CD4-positive, alpha-beta T cell treated with Interleukin-12 subunit alpha and Interleukin-12 subunit beta, for 1 hour (primary cell): ENCODE results near the gene NOP58.
"Not testable (repeated sequence)": the region's sequence is repeated elsewhere in the genome, so short reads cannot be mapped to it uniquely, and the experiment has no call there.

Experiments used
- DNase-seq: peaks from one replicate; pipeline ENCODE4 v3.0.0-alpha.2; 2020

The NOP58 gene

DNA sequence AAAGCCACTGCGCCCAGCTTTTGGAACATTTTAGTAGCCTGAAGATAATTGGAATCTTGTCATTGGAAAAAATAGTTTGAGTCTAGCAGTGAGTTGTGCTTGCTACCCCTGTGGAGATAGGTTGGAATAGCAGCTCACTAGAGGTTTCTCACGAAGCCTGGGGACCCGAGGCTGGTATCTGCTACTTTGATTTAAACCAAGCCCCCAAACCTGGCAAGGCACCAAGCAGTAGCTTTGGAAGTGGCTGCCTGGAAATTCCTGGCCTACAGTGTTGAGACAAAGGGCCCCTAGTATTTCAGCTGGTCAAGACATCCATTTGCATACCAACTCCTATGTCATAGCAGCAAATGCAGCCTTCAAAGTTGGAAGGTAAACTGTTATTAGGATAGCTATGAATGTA, 42.1 kb downstream of the NOP58 start:
- DNase-seq: no peak

DNA sequence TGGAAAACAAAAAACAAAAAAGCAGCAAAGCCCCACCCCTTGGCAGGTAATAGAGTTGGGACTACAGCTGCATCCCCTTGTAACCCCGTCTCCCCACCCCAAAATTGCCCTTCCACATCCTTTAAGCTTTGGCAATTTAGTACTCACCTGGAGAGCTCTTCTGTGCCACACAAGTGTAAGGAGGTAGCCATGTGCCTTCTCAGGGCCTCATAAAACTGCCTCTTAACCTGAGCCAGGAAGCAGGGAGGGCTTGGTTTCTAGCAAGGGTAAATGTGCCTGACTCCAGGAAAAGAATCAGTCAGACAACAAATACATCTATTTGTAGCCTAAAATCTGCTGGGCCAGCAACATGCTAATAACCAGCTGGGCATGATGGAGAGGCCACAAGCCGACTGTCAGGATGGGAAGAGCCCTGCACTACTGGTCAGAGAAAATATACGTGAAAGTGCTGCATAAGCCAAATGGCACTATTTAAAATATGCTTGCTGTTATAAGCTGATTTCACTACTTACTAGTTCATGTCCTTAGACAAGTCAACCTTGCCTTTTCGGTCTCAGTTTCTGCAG, 46.3 kb downstream of the NOP58 start:
- no peak for DNase-seq

DNA sequence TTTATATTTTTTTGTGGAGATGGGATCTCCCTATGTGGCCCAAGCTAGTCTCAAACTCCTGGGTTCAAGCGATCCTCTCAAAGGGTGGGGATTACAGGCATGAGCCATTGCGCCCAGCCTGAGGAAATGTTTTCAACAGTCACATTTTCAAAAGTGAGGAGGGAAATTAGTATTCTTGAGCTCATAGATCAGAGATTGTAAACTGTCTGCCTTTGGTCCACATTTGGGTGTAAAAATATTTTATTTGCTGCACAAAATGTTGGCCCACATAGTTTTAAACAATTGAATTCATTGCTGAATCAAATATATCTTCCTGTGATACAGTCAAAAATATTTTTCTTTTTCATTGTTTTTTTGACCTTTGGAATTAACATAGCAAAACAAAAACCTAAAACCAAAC, 48.6 kb downstream of the NOP58 start:
- no peak for DNase-seq

DNA sequence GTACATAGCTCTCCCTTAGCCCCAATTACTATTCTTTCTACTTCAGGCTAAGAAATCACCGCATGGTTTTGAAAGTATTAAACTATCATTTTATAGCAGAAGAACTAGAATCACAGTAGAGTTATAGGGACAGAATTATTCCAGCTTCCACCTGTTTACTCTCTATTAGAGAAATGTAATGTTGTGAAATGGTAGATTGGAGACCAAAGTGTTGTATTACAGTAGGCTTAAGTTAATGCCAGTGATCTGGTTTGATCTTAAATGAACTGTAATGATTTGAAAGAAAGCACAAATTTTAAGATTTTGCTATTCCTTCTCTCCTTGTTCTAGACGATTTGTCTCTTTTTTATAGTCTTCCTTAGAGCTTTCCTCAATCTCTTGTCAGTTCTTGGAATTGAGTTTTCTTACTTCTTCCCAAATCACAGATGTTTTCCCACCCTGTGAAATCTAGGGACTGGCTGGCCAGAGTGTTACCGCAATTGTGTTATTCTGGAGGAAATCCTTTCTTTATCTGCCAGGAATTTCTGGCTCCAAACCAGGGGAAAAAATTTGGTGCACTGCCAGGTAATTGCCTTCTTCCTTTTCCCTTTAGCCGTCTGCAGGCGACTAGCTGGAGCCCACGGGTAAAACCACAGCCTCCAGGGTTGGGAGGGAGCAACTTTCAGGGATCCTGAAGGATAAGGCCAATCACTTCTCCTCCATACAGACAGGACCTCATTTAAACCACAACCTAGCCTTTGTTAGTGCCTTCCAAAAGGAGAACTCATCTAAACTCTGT, 51.7 kb downstream of the NOP58 start:
- no peak for DNase-seq

DNA sequence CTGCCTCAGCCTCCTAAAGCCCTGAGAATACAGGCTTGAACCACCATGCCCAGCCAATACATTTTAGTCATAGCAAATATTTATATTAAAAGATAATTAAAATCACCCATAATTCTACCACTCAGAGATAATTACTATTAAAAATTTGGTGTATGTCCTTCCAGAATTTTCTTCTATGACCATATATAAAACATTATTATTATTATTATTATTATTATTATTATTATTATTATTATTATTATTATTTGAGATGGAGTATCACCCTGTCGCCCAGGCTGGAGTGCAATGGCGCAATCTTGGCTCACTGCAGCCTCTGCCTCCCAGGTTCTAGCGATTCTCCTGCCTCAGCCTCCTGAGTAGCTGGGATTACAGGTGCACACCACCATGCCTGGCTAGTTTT, 54.8 kb downstream of the NOP58 start:
- DNase-seq: not testable (repeated sequence)

DNA sequence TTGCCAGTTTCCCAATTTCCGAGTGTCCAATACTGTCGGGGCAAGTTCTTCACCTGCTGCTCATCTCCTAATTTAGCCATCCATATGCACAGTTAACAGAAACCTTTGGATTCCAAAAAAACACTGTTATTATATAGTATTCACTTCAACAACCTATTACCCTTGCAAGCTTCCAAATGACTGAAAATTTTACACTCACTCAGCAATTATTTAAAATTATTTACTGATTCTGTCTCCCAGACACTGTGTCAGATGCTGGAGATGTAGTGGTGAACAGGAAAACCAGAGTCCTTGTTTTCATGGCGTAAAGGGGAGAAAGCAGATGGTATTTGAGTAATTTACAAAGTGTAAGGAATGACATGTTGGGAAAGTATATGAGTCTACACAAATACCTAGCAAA, 56.9 kb downstream of the NOP58 start:
- no peak for DNase-seq

DNA sequence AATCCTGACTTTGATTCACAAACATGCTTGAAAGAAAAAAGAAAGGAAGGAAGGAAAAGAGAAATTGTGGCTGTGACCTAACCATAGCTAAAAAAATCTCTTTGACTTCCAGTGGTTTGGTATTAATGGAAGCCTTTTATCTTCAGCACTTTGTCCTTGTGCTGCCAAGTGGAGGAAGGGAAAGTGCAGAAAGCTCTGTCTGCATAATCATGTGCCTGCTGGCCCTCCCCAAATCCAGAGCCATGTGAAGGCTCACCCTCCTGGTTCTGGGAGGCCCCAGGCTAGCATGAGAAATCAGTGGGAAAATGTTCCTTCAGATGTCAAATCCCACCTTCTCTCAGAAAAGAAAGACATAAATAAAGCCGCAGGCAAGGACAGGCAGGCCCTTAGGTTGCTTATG, 62.3 kb downstream of the NOP58 start:
- DNase-seq: no peak

DNA sequence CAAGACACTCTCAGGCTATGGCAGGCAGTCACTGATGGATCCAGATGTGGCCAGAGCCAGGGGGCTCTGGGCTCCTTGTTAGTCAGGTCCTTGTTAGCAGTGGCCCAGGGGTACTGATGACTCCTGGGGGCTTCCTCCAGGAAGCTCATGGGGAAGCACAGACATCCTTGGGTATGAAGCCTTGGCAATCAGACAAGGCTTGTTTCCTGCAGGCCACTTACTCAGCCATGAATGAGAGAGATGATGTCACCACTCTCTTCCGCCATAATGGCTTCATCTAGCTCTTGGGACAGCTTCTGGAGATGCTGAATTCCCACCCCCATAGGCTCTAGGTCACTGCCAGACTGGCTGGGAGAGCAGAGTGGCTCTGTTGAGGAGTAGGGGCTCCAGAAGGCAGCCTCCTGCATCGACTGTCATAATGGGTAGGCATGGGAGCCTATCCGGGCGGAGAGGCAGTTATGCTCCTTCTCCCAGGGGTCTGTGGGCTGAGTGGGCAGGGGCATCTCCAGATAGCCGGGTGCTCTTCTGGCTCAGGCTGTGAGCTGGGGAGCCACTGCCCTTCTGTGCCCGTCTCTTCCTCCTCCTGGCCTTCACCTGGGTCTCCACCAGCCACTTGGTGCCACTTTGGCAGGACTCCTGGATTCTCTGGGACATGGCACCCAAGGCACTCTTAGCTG, 70.4 kb downstream of the NOP58 start:
- no peak for DNase-seq

DNA sequence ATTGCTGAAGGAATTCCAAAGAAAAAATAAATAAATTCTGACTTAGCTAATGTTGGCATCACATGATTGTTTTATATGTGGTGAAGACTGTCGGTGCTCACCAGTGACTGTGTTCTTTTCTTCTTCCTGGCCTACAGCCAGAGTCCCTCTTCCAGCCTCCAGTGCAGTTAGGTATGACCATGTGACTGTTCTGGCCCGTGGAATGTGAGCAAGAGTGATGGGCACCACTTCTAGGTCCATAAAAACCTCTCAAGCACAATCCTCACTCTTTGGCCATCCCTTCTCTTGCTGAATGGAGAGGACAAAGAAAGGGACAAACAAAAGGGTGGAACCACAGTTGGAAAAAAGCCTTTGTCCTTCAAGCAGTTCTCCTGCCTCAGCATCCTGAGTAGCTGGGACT, 71.6 kb downstream of the NOP58 start:
- no peak for DNase-seq

DNA sequence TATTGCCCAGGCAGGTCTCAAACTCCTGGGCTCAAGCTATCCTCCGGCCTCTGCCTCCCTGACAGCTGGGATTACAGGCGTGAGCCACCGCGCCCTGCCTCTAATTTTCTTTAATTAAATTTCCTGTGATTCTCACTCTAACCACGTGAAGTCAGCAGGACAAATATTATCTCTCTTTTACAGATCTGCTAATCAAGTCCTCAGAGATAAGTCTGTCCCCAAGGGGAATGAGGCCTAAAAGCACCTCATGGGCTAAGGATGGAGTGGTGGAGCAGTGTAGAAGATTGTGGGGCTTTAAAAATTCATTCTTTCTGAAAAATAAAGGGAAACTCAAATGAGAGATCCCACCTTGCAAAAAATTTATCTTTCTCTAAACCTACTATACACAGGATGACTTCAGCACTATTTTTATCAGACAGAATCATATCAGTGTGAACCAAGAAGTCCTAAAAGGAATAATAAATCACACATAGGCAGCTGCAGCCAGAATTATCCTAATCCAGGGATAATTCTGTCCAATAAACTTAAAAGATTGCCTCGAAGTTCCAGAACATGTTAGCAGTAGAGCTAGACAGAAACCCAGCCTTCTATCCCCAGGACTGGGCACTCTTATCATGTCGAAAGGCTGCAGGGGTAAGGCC, 72.3 kb downstream of the NOP58 start:
- DNase-seq: no peak

DNA sequence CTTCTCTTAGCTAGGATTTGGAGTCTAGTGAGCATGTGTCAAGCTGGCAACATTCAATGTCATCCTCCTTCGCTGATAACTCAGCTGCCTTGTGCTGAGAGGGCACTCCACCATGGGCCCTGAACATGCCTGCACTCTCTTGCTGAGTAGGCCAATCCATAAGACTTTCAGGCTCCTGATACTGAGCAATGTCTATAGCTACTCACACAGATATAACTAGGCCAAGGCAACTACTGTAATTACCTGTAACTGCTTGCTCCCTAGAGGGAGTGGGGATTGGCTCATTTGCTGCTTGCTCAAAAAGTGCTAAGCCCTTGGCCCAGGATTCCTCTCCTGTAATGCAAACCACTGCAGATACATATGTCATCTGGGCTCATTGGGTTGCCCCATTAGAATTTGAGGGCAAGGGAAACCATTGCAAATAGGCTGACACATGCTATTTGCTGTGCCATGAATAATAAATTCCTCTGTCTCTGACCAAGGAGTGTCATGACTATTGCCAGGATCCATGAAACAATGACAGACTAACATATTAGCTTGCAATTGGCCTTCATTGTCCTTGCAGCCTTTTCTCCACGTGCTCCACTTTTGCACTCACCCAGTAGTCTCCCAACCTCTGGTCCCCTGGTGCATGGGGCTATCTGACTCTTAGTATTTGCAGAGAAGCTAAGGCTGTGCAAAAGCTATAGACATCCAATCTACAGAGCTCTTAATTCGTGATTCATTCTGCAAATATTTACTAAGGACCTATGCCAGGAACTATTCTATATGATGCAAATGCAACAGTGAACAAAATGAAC, 73.7 kb downstream of the NOP58 start:
- DNase-seq: no peak

DNA sequence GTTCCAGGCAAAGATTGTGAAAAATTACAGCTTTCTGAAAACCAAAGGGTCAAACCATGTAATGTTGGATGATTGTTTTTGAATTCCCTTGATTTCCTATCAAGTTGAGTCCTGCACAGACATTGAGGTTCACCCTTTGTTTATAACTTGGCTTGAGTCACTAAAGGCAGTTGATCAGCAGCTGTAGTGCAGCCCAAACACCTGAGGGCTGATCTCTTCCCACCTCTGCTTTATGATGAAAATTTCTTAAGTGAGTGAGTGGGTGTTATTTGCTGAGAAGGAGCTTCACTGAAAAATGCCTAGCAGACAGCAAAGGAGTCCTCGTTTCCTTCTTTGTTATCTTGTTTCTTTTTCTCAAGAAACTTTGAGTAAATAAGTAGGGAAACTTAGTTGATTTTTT, 78.6 kb downstream of the NOP58 start:
- no peak for DNase-seq

DNA sequence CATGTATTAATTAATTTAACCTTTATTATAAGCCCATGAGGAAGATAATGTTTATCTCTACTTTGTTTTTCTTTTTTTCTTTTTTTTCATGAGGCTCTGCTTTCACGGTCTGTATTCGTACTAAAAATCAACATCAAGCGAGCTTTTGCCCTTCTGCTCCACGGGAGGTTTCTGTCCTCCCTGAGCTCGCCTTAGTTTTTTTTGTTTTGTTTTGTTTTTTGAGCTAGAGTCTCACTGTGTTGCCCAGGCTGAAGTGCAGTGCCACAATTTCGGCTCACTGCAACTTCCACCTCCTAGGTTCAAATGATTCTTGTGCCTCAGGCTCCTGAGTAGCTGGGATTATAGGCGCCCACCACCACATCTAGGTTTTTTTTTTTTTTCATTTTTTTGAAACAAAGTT, 80.6 kb downstream of the NOP58 start:
- no peak for DNase-seq
